NK-92 (cell line): ENCODE measurements around the gene EPHA7.

Experiments used
- DNase-seq: peaks from one replicate; lab custom pipeline; 2025; ENCODE audit not compliant: unreplicated experiment; lab: John Stamatoyannopoulos, UW

The EPHA7 gene

GRCh38 chr6:93329301-93330000 is 89.9 kb downstream of the EPHA7 start:
- DNase-seq: no peak

- no peak for DNase-seq
These were observed 91.5 kb downstream of the EPHA7 start for GRCh38 chr6:93327857-93328256.

DNA sequence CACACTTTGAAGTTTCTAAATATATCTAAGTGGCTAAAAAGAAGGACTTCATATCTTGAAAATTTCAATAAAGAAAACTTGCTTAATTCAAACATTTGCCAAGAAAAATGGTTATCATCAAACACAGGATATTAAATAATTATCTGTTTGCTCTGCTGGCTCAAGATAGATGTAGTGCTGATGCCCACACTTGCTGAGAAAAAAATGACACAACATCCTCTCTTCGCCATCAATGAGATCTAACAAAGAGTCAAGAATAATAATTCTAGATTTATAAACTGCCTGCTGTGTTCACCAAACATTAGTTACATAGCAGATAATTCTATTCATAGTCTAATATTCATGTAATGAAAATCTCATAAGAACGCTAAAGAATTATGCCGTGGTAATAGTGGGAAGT is 93.6 kb downstream of the EPHA7 start:
- no peak for DNase-seq

DNA sequence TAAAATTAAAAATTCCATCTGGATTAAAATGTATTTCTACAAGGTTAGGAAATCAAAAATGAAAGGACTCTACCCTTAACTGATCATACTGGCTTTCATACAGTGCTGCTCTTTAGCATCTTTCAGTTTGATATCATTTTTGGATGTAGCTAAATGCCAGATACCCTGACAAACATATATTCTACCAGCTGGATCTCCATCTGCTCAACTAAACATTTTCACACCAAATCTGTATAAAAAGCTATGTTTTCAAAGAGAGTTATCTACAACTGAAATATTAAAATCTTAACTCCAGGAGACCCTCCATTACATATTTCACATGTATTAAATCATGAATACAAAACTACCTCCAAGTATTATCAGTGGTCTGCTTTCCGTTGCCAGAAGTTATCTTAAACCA is 95.7 kb downstream of the EPHA7 start:
- DNase-seq: no peak

- no peak for DNase-seq
These were observed 96.7 kb downstream of the EPHA7 start for GRCh38 chr6:93322651-93323050.

- no peak for DNase-seq
These were observed 100.1 kb downstream of the EPHA7 start for GRCh38 chr6:93319304-93319703.

DNA sequence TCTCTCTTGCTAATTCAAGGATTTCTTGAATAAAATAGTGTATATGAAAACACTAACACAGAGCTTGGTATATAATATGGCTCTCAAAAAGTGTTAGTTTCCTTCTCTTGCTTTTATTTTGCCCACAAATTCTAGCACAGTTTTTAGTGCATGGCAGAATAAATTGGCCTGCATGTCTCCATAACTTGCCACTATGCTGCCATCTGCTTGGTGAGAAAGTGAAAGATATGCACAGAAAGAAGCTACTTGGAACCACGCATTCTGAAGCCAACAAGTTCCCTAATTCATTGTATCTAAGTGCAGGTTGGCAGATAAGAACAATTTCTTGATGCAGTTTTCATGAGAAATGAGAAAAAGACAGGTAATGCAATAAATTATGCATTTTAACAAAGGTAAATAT is 101.2 kb downstream of the EPHA7 start:
- DNase-seq: no peak

DNA sequence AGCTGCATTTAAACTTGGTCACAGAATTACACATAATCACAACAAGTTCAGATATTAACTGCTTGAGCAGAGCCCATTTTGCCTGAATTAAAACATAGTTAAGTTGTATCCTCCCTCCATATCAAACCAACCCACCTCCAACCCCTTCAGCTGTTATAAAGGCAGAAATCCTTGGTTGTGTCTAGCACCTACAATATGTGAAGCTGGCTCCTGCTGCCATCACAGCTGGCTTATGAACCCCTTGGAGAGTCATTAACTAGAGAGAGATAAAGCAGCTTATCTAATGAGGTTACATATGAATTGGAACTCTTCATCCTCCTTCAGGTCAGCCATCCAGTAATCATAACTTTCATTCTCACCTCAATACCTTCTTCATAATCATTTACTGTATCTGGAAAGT is 101.8 kb downstream of the EPHA7 start:
- no peak for DNase-seq

DNA sequence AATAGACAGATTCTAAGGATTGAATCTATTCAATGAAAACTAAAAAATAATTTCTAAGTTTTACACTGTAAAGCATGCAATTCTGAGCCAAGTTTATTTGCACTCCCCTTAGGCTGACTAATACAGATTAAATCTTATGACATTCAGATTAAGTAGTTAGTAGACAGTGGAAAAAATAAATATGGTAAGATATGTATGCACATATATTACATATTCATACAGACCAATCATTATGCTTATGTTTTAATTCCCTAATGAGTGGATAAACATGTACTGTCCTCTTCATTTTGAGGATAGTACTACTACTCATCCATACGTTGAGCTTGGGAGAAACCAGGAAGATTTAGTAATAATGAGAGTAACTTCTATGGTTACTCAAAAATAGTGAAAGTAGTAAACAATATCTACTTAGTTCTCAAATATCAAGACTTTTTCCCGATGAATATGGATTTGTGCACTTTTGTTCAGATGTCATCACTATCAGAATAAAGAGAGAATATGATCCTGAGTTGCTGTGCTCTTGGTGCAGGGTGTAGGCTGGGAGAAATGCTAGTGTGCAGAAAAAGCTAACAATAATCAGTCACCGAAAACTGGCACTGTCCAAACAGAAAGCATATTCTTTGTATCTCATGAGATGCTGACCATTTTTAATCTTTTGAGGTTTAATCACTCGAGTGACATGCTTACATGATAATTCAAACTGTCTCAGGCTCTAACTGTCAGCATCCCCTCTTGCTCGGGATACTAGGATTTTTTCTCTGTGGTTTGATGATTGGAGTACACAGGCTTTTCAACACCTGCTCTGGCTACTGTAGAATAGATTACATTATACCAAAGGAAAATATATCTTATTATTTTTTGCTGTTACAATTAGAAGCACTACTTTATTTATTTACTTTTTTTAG is 111.6 kb downstream of the EPHA7 start:
- no peak for DNase-seq

DNA sequence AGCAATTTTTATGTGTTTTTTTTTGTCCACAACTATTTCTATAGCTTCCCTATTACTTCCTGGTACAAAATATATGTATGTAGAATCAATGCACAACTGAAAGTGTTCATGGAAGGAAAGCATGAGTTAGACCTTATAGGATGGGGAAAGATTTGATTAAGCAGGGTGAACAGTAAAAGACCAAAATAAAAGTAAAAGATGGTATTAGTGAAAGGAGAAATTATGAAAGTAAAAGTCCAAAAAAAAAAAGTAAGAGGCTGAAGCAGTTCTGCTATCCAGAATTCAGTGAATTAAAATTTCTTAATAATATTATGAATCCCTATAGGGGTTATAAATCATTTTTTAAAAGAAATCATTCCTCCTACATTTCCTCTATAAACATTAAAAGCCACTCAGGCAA is 114.3 kb downstream of the EPHA7 start:
- DNase-seq: no peak

DNA sequence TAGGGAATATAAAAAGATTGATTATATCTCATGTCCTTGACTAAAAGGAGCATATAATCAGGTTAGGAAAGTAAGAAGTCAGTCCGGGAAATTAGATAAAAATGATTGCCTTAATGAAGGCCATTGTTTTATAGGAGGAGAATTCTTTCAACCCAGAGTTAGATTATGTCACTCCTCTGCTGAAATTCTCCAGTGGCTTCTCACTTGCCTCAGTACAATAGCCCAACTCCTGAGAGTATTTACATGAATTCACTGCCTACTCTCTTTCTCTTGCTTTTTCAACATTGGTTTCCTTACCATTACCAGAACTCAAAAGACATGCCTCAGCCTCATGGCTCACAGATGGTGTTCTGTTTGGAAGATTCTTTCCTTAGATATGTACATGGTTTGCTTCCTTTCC is 114.9 kb downstream of the EPHA7 start:
- DNase-seq: no peak

DNA sequence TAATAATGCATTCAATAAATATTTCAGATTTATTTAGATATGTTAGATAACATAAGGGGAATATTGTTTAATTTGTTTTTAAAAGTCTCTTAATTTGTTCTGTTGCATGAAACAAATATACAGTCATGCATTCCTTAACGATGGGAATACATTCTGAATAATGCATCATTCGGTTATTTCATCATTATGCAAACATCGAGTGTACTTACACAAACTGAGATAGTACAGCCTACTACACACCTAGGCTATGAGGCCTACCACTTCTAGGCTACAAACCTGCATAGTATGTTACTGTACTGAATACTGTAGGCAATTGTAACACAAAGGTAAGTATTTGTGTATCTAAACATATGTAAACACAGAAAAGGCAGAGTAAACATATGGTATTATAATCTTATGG is 118.7 kb downstream of the EPHA7 start:
- DNase-seq: no peak

- no peak for DNase-seq
These were observed 119.7 kb downstream of the EPHA7 start for GRCh38 chr6:93299622-93300021.

GRCh38 chr6:93295631-93296030 is 123.7 kb downstream of the EPHA7 start:
- no peak for DNase-seq

- no peak for DNase-seq
These were observed 124.5 kb downstream of the EPHA7 start for GRCh38 chr6:93294879-93295278.

DNA sequence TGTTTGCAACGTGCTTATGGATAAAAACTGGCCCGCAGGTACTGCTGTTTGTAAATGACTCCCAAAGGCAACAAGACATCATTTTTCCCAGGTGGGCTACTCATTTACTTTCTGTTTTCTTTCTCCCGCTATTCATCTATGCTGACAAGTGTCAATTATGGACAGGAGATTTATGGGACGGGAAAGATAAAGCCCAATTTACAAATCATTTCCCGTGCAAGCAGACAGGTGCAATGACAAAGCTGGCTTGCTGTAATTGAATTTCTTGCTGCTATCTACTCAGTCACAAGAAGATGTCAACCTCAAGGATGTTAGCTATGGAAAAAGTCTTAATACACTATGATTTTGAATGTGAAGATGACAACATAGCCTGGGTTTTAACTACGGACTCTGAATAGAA is 125.5 kb downstream of the EPHA7 start:
- no peak for DNase-seq

DNA sequence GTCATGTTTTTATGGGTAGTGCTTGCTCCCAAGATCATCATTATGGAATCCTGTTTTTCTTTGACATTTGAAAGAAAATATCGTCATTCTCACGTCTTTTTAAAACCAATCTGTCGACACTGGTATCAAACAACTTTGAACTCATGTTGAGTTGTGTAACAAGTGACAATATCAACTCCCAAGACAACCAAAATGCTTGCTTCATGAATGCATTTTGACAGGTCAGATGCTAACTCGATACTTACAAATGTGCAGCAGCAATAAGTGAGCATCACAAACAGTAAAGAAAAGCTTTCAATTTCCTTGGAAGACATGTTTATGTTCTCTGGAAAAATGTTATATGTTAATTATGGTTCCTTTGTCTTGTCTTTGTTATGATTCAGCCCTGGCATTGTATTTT is 125.9 kb downstream of the EPHA7 start:
- DNase-seq: no peak

DNA sequence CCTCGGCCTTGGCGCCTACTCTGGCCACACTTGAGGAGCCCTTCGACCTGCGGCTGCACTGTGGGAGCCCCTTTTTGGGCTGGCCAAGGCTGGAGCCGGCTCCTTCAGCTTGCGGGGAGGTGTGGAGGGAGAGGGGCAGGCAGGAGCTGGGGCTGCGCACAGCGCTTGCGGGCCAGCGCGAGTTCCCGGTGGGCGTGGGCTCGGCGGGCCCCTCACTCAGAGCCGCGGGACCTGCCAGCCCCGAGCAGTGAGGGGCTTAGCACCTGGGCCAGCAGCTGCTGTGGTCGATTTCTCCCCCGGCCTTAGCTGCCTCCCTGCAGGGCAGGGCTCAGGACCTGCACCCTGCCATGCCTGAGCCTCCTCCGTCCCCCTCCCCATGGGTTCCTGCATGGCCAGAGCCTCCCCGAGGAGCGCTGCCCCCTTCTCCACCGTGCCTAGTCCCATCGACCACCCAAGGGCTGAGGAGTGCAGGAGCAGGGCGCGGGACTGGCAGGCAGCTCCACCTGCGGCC is 136.8 kb downstream of the EPHA7 start:
- DNase-seq: no peak

DNA sequence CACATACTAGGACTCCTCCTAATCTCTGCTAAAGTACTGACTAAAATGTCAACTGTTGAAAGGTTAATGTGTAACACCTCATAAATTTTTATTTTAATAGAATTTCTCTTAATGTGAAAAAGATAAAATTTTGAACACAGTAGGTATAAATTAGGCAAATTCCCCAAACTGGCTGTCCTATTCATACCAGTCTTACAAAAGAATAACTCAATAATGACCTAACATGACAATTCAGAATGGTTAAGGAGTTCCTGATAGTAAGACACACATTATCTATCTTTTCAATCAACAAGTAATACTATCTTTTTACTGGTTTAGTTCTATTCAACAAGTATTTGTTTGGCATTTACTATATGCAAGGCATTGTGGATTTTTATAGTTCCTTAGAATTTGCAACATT is 141.1 kb downstream of the EPHA7 start:
- no peak for DNase-seq

GRCh38 chr6:93272896-93273295 is 146.5 kb downstream of the EPHA7 start:
- DNase-seq: no peak

- DNase-seq: no peak
These were observed 147.1 kb downstream of the EPHA7 start for GRCh38 chr6:93272211-93272610.

GRCh38 chr6:93266116-93266817 is 153.1 kb downstream of the EPHA7 start:
- DNase-seq: no peak
